GM23248 (cell line): ENCODE results near the gene RGS4.

Experiments used
- EZH2 ChIP-seq: fragments of 200-600 bp; sonication (generic); IDR thresholded peaks from 2 replicates; pipeline ENCODE4 v1.6.1; 2018; ENCODE audit warnings: antibody characterized with exemption, mild to moderate bottlenecking; ENCODE audit not compliant: insufficient read depth, poor library complexity, severe bottlenecking
- EZH2phosphoT487 ChIP-seq: fragments of 200-600 bp; sonication (generic); IDR thresholded peaks from 2 replicates; pipeline ENCODE4 v1.6.1; 2018; ENCODE audit warnings: antibody characterized with exemption, moderate library complexity, mild to moderate bottlenecking, low read depth; ENCODE audit not compliant: insufficient read depth

GRCh38 chr1:163054181-163054591, 15.0 kb upstream of the RGS4 start:
- TF ChIP-seq EZH2 (no peak), EZH2phosphoT487 (no peak)
